Measurements from ENCODE around the gene STAC.
"Not testable (repeated sequence)": the region's sequence is repeated elsewhere in the genome, so short reads cannot be mapped to it uniquely, and the experiment has no call there.

The STAC gene

DNA sequence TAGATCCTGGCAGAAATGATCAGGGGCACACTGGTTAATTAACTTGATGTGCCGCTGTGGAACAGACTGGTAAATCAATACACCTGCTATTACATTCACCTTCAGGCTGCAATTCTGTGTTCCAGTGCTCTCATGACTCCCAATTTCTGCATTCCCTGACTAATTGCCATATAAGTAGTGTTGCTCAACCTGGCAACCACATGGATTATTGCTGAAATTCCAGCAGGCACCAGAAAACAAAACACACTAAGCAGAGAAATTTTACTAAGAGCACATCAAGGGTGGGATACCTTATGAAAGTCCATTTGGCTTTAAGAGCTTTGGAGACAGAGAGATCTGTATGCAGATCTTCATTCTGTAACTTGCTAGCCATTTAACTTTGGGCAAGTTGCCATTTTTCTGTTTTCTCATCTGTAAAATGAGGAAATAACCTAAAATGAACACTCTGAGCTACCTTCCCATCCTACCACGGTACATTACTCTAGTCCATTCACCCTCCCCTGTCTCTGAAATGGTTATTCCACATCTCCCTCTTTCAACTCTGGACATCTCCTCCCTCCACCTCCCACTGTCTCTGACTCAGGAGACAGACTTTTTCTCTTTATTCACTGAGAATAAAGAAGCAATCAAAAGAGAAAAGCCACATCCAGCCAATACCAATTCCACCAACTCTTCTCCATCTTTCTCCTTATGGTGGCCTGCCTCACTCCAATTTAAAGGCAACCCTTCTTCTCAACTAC is 54.6 kb downstream of the STAC start:
- H3K4me1 Mint-ChIP-seq (ENCODE audit: low read depth): no peaks in the 10 kb centered on the region
- no peaks in the 10 kb centered on the region for H3K9me3 Mint-ChIP-seq
- H3K27me3 Mint-ChIP-seq (ENCODE audit: low read depth): no peaks in the 10 kb centered on the region
- no peak for DNase-seq (ENCODE audit: low spot score)
- no peak overlapping the region for H3K27ac Mint-ChIP-seq
- no peaks in the 10 kb centered on the region for H3K36me3 Mint-ChIP-seq (ENCODE audit: low read depth)
- no peak overlapping the region for H3K4me3 Mint-ChIP-seq

DNA sequence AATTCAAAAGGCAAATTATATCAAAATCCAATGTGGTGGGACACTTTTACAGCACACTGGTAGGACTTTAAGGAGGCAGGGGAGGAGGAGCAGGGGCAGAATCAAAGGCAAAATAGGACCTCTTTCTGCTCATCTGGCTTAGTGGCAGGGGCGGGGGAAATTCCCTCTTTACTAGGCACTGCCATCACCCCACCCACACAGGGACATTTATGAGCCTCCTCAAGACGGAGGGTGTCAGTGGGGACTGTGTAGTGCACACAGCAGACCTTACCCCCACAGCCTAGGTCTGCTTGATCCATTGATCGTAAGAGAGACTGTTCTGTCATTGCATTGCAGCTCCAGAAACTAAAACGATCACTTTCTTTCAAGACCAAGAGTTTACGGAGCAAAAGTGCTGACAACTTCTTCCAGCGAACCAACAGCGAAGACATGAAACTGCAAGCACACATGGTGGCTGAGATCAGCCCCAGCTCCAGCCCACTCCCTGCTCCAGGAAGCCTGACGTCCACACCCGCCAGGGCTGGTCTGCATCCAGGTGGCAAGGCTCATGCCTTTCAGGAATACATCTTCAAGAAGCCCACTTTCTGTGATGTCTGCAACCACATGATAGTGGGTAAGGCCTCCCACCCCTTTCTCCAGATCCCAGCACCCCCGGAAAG is 62.9 kb downstream of the STAC start:
- Mint-ChIP-seq H3K27ac (no peak overlapping the region), H3K4me3 (no peak overlapping the region), H3K27me3 (ENCODE audit: low read depth) (no peaks in the 10 kb centered on the region), H3K36me3 (ENCODE audit: low read depth) (no peaks in the 10 kb centered on the region), H3K9me3 (no peaks in the 10 kb centered on the region), H3K4me1 (ENCODE audit: low read depth) (no peaks in the 10 kb centered on the region)
- no peak for DNase-seq (ENCODE audit: low spot score)

DNA sequence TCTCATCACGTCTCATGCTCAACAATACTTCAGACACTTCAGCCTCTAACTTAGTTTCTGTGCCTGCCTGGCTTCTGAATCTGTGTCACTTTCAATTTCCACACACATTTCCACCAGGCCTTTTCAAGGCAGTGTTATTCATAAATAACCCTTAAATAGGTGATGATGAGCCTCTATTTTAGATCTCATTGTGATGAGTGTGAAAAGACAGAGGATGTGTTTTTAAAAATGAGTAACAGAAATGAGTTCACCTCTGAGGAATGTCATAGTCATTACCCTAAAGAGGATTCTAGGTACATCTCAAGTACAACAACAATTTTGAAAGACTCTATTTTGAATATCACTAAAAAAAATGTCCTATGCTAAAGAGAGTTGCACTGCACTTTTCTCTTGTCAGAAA is 64.6 kb downstream of the STAC start:
- no peak for DNase-seq (ENCODE audit: low spot score)

GRCh38 chr3:36446276-36446675 is 66.0 kb downstream of the STAC start:
- no peaks in the 10 kb centered on the region for H3K36me3 Mint-ChIP-seq (ENCODE audit: low read depth)
- no peak overlapping the region for H3K4me3 Mint-ChIP-seq
- H3K27ac Mint-ChIP-seq: no peak overlapping the region
- no peaks in the 10 kb centered on the region for H3K9me3 Mint-ChIP-seq
- H3K4me1 Mint-ChIP-seq (ENCODE audit: low read depth): no peaks in the 10 kb centered on the region
- H3K27me3 Mint-ChIP-seq (ENCODE audit: low read depth): no peaks in the 10 kb centered on the region
- no peak for DNase-seq (ENCODE audit: low spot score)

More for the DNA sequence above, 64.6 kb downstream of the STAC start:
- H3K4me1 Mint-ChIP-seq (ENCODE audit: low read depth): no peaks in the 10 kb centered on the region
- H3K27me3 Mint-ChIP-seq (ENCODE audit: low read depth): no peaks in the 10 kb centered on the region
- H3K27ac Mint-ChIP-seq: no peak overlapping the region
- H3K4me3 Mint-ChIP-seq: no peak overlapping the region
- H3K36me3 Mint-ChIP-seq (ENCODE audit: low read depth): no peaks in the 10 kb centered on the region
- no peaks in the 10 kb centered on the region for H3K9me3 Mint-ChIP-seq

DNA sequence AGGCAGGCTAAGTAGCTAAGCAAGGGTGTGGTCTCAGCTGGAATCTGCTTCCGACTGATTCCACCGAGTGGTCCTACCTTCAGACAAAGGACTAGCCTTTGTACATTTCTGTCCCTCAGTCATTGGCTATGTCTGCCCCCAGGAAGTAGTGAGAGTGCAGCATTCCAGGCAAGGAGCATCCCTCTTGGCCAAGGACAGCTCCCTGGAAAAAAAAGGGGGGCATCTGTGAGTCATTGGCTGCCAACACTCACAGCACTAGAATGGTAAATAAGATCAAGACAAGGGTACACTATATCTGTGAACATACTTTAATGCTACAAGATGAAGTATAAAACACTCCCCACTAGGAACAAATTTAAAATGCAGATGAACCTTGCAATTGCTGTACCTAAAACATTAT is 66.8 kb downstream of the STAC start:
- no peak overlapping the region for H3K27ac Mint-ChIP-seq
- H3K9me3 Mint-ChIP-seq: no peaks in the 10 kb centered on the region
- H3K27me3 Mint-ChIP-seq (ENCODE audit: low read depth): no peaks in the 10 kb centered on the region
- H3K36me3 Mint-ChIP-seq (ENCODE audit: low read depth): no peaks in the 10 kb centered on the region
- H3K4me3 Mint-ChIP-seq: no peak overlapping the region
- DNase-seq (ENCODE audit: low spot score): no peak
- no peaks in the 10 kb centered on the region for H3K4me1 Mint-ChIP-seq (ENCODE audit: low read depth)

GRCh38 chr3:36451816-36452215 is 71.5 kb downstream of the STAC start:
- Mint-ChIP-seq H3K4me3 (no peak overlapping the region), H3K27me3 (ENCODE audit: low read depth) (no peaks in the 10 kb centered on the region), H3K4me1 (ENCODE audit: low read depth) (no peaks in the 10 kb centered on the region), H3K36me3 (ENCODE audit: low read depth) (no peaks in the 10 kb centered on the region), H3K27ac (no peak overlapping the region), H3K9me3 (no peaks in the 10 kb centered on the region)
- DNase-seq (ENCODE audit: low spot score): no peak

GRCh38 chr3:36453213-36453612 is 72.9 kb downstream of the STAC start:
- H3K9me3 Mint-ChIP-seq; H3K27ac Mint-ChIP-seq; H3K27me3 Mint-ChIP-seq (ENCODE audit: low read depth); DNase-seq (ENCODE audit: low spot score); H3K36me3 Mint-ChIP-seq (ENCODE audit: low read depth); H3K4me3 Mint-ChIP-seq; H3K4me1 Mint-ChIP-seq (ENCODE audit: low read depth): not testable (repeated sequence)

GRCh38 chr3:36453896-36454295 is 73.6 kb downstream of the STAC start:
- not testable (repeated sequence) for H3K4me3 Mint-ChIP-seq; H3K9me3 Mint-ChIP-seq; H3K27me3 Mint-ChIP-seq (ENCODE audit: low read depth); DNase-seq (ENCODE audit: low spot score); H3K27ac Mint-ChIP-seq; H3K36me3 Mint-ChIP-seq (ENCODE audit: low read depth); H3K4me1 Mint-ChIP-seq (ENCODE audit: low read depth)

- no peak overlapping the region for H3K27ac Mint-ChIP-seq
- no peak overlapping the region for H3K4me3 Mint-ChIP-seq
- no peaks in the 10 kb centered on the region for H3K4me1 Mint-ChIP-seq (ENCODE audit: low read depth)
Measured at GRCh38 chr3:36455406-36455805, 75.1 kb downstream of the STAC start.

DNA sequence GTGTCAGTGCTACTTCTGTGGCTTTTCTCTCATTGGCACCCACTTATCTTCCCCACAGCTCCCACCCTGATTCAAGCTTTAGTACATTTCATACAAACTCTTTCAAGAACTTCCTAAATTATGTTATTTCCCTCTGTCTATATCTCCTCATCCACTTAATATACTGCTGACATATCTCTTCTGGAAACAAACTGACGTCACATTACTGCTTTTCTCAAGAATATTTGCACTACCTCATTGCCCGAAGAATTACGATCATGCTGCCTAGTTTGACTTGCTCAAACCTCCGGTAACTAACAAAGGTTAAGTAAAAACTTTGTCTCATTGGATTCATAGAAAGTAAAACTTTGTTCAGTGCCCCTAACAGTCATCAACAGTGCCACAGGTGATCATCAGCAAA is 76.5 kb downstream of the STAC start:
- H3K36me3 Mint-ChIP-seq (ENCODE audit: low read depth): no peaks in the 10 kb centered on the region
- H3K27ac Mint-ChIP-seq: no peak overlapping the region
- DNase-seq (ENCODE audit: low spot score): no peak
- no peaks in the 10 kb centered on the region for H3K9me3 Mint-ChIP-seq
- H3K4me1 Mint-ChIP-seq (ENCODE audit: low read depth): no peaks in the 10 kb centered on the region
- H3K27me3 Mint-ChIP-seq (ENCODE audit: low read depth): no peaks in the 10 kb centered on the region
- no peak overlapping the region for H3K4me3 Mint-ChIP-seq

More at GRCh38 chr3:36455406-36455805, 75.1 kb downstream of the STAC start:
- H3K36me3 Mint-ChIP-seq (ENCODE audit: low read depth): no peaks in the 10 kb centered on the region
- no peaks in the 10 kb centered on the region for H3K9me3 Mint-ChIP-seq
- no peaks in the 10 kb centered on the region for H3K27me3 Mint-ChIP-seq (ENCODE audit: low read depth)
- no peak for DNase-seq (ENCODE audit: low spot score)

DNA sequence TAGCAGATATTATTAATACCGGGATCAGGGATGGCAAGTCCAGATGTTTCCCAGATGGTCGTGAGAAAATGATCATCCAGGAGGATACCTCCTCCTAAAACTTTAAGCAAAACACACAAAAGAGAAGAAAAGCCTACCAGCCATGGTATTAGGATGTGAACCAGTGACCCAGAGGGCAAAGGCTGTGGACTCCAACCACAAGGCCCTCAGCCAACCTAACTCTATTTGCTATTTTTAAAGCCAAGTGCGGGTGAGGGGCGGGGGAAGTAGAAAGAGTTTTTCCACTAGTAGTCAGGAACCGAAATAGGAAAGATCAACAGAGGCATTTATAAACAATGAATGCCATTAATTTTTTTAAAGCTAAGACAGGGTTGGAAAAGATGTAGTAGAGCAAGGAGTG is 77.4 kb downstream of the STAC start:
- no peaks in the 10 kb centered on the region for H3K36me3 Mint-ChIP-seq (ENCODE audit: low read depth)
- no peak overlapping the region for H3K4me3 Mint-ChIP-seq
- H3K27ac Mint-ChIP-seq: no peak overlapping the region
- no peaks in the 10 kb centered on the region for H3K4me1 Mint-ChIP-seq (ENCODE audit: low read depth)
- H3K27me3 Mint-ChIP-seq (ENCODE audit: low read depth): no peaks in the 10 kb centered on the region
- no peaks in the 10 kb centered on the region for H3K9me3 Mint-ChIP-seq
- DNase-seq (ENCODE audit: low spot score): no peak

DNA sequence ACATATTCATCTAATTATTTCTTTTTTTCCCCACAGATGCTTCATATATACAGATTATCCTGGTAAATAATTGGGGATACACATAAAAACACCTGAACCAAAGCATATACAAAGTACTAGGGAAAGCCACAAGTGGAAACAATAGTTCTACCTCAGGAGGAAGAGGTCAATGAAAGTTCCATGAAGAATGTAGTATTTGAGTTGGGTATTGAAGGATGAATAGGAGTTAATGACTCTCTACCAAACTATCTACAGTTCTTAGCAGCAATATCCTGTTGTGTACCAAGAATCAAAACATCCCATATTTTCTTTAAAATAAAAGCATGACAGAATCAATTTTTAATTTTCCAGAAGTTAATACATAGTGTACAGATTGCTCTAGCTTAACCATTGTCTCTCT is 78.9 kb downstream of the STAC start:
- Mint-ChIP-seq H3K4me3 (no peak overlapping the region), H3K9me3 (no peaks in the 10 kb centered on the region), H3K36me3 (ENCODE audit: low read depth) (no peaks in the 10 kb centered on the region), H3K27me3 (ENCODE audit: low read depth) (no peaks in the 10 kb centered on the region), H3K4me1 (ENCODE audit: low read depth) (no peaks in the 10 kb centered on the region), H3K27ac (no peak overlapping the region)
- DNase-seq (ENCODE audit: low spot score): no peak

DNA sequence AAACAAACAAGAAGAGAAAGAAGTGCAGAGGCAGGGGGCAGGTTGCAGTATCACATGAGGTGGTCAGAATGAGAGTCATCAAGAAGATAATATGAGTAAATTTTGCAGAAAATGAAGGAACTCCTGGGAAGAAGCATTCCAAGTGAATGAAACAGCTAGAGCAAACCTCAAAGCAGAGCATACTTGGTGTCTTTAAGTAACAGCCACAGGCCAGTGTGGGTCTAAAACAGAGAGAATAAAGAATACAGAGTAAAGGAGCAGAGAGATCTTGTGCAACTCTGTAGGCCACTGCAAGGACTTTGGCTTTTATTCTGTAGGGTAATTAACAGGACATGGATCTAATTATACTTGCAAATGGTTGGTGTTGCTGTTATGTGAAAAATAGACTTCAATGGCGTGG is 81.3 kb downstream of the STAC start:
- H3K27me3 Mint-ChIP-seq (ENCODE audit: low read depth): no peaks in the 10 kb centered on the region
- H3K4me1 Mint-ChIP-seq (ENCODE audit: low read depth): no peaks in the 10 kb centered on the region
- H3K36me3 Mint-ChIP-seq (ENCODE audit: low read depth): no peaks in the 10 kb centered on the region
- no peak overlapping the region for H3K27ac Mint-ChIP-seq
- H3K9me3 Mint-ChIP-seq: no peaks in the 10 kb centered on the region
- DNase-seq (ENCODE audit: low spot score): no peak
- no peak overlapping the region for H3K4me3 Mint-ChIP-seq

- not testable (repeated sequence) for H3K27me3 Mint-ChIP-seq (ENCODE audit: low read depth); H3K9me3 Mint-ChIP-seq; H3K36me3 Mint-ChIP-seq (ENCODE audit: low read depth); DNase-seq (ENCODE audit: low spot score); H3K4me1 Mint-ChIP-seq (ENCODE audit: low read depth); H3K4me3 Mint-ChIP-seq; H3K27ac Mint-ChIP-seq
Measured at GRCh38 chr3:36472045-36472444, 91.7 kb downstream of the STAC start.

GRCh38 chr3:36475558-36475957 is 95.3 kb downstream of the STAC start:
- no peaks in the 10 kb centered on the region for H3K36me3 Mint-ChIP-seq (ENCODE audit: low read depth)
- no peaks in the 10 kb centered on the region for H3K4me1 Mint-ChIP-seq (ENCODE audit: low read depth)
- H3K9me3 Mint-ChIP-seq: no peaks in the 10 kb centered on the region
- H3K27ac Mint-ChIP-seq: no peak overlapping the region
- H3K27me3 Mint-ChIP-seq (ENCODE audit: low read depth): no peaks in the 10 kb centered on the region
- DNase-seq (ENCODE audit: low spot score): no peak
- H3K4me3 Mint-ChIP-seq: no peak overlapping the region
